Measurements from ENCODE around the gene ACTN2.

GRCh38 chr1:236751385-236751784 lies 65.1 kb downstream of the ACTN2 start:
- TF ChIP-seq CTCF (conservative IDR thresholded peaks at IDR 0.05; ENCODE audit: low read length) (no peak), EZH2phosphoT487 (IDR thresholded peaks at IDR 0.05; ENCODE audit: borderline replicate concordance) (no peak)

Data from Loucy (cell line).